GM12892 (cell line): Measurements from ENCODE around the gene TMEM131.
A peak's percentile ranks its signal among the peaks of the same experiment; 100 is the strongest.
"Not testable (repeated sequence)": the region's sequence is repeated elsewhere in the genome, so short reads cannot be mapped to it uniquely, and the experiment has no call there.

Experiments used
- DNase-seq: peaks from one replicate; pipeline ENCODE4 v3.0.0; 2011; ENCODE audit not compliant: insufficient read length
- FAIRE-seq: peaks from 2 replicates; lab custom pipeline; 2011; peaks lifted over from hg19 to GRCh38; lab: Jason Lieb, UNC
- POLR2A ChIP-seq: IDR thresholded peaks from 2 replicates; pipeline ENCODE4 v1.6.1; 2011; ENCODE audit warnings: low read depth, low read length, control low read depth
- POLR2AphosphoS5 ChIP-seq: IDR thresholded peaks from 2 replicates; pipeline ENCODE4 v1.6.1; 2011; ENCODE audit warnings: low read depth, low read length, control low read depth
- TAF1 ChIP-seq: IDR thresholded peaks from 2 replicates; pipeline ENCODE4 v1.6.1; 2011; ENCODE audit warnings: low read depth, mild to moderate bottlenecking, control low read depth, low read length, borderline replicate concordance

TMEM131 gene

DNA sequence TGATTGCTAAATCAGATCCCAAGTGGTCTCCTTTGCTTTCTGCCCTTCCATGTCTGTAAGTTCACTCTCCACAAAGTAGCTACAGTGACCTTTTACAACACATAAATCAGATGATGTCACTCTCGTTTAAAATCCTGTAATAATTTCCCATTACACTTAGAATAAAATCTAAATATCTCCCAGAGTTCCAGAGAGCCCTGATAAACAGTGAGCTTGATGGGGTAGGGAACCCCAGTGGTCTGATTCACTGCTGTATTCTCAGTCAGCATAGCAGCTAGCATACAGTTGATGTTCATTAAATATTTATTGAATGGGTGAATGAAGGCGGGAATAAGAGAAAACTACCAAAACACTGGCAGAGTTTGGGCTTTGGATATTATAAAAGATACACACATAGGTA is 164.6 kb downstream of the TMEM131 start:
- FAIRE-seq (no peak), DNase-seq (no peak)

DNA sequence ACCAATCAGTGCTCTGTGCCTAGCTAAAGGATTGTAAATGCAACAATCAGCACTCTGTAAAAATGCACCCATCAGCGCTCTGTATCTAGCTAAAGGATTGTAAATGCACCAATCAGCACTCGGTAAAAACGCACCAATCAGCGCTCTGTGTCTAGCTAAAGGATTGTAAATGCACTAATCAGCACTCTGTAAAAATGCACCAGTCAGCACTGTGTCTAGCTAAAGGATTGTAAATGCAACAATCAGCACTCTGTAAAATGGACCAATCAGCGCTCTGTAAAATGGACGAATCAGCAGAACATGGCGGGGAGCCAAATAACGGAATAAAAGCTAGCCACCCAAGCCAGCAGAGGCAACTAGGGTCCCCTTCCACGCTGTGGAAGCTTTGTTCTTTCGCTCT is 166.5 kb downstream of the TMEM131 start:
- FAIRE-seq, DNase-seq: not testable (repeated sequence)

More for the DNA sequence above, 164.6 kb downstream of the TMEM131 start:
- TF ChIP-seq TAF1 (no peak), POLR2AphosphoS5 (no peak), POLR2A (no peak)

DNA sequence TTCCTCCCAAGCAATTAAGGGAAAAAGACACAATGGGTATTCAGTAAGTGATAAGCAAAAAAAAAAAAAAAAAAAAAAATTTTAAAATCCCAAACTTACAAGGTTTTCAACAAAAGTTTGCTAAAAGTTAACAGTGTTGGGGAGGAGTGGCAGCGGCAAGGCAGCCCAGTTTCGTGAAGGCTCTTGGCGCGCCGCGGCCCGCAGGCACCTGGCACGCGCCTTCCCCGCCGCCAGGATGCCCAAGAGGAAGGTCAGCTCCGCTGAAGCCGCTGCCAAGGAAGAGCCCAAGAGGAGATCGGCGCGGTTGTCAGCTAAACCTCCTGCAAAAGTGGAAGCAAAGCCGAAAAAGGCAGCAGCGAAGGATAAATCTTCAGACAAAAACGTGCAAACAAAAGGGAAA is 168.7 kb downstream of the TMEM131 start:
- DNase-seq, FAIRE-seq: not testable (repeated sequence)

DNA sequence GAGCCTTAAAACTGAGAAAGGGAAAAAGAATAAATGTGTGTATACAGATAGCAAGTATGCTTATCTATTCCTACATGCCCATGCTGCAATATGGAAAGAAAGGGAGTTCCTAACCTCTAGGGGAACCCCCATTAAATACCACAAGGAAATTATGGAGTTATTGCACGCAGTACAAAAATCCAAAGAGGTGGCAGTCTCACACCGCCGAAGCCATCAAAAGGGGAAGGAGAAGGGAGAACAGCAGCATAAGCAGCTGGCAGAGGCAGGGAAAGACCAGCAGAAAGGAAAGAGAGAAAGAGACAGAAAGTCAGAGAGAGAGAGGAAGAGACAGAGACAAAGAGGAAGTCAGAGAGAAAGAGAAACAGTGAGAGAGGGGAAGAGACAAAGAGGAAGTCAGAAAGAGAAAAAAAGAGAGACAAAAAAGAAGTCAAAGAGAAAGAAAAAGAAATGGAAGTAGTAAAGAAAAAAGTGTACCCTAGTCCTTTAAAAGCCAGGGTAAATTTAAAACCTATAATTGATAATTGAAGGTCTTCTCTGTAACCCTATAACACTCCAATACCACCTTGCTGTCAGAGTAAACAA is 169.4 kb downstream of the TMEM131 start:
- DNase-seq, FAIRE-seq: not testable (repeated sequence)

DNA sequence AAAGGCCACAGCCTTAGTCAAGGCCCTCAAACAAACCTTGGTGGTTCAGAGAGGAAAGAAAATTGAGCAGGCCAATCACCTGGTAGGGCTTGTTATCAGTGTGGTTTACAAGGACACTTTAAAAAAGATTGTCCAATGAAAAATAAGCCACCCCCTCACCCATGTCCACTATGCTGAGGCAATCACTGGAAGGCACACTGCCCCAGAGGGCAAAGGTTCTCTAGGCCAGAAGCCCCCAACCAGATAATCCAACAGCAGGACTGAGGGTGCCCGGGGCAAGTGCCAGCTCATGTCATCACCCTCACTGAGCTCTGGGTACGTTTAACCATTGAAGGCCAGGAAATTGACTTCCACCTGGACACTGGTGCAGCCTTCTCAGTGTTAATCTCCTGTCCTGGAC is 171.7 kb downstream of the TMEM131 start:
- not testable (repeated sequence) for DNase-seq, FAIRE-seq

DNA sequence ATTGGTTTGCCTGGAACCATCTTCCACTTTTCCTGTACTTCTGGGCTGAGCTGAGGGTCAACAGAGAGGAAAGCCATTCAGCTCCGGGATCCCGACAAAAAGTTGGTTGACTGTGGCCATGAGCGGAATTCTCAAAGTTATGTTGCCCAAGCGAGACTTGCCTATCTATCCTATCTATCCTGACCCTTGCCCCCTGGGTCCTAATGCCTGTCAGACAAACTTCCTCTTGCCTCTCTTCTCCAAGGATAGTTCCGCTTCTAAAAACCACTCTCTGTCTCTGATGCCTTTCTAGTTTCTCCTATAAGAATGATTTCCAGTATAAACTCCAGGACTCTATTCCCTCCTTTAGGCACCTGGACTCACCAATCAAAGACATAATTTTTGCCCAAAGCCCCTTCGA is 173.9 kb downstream of the TMEM131 start:
- not testable (repeated sequence) for FAIRE-seq, DNase-seq

DNA sequence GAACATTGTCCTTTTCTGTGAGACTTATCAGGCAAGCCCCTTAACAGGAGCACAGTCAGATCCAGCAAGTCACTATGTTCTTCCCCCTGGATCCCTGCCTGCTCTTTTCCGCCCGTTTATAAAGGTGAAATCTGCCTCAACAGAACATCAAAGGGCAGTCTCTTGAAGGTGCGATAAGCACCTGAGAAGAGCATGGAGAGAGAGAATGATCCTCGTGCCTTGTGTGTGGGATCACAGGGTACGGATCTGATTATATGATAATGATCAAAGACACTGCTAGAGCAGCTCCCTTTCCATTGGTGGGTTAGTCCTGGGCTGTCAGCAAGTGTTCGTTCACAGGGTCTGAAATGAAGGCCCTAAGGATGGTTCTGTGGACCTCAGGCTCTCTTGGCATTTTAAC is 176.0 kb downstream of the TMEM131 start:
- TF ChIP-seq POLR2A, result no peak
- no peak for TF ChIP-seq POLR2AphosphoS5
- no peak for TF ChIP-seq TAF1
- DNase-seq (no peak), FAIRE-seq (no peak)

DNA sequence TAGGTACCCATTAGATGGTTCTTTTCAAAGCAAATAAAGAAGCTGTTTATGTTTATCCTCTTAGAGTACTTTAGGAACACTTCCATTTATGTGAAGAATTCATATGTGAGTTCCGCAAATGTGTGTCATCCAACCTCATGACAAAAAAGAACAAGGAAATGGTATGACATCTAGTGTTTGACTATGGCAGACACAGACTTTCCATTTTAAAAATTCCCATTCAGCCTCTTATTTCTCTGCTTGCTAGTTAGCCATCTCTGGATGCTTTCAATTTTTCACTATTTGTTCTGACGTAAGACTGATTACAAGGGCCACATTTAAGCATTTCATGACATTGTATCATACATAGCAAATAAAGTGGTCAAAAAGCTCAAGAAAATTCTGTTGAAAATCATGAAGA is 179.3 kb downstream of the TMEM131 start:
- TF ChIP-seq POLR2AphosphoS5 (no peak), TAF1 (no peak), POLR2A (no peak)
- FAIRE-seq, result no peak
- no peak for DNase-seq

DNA sequence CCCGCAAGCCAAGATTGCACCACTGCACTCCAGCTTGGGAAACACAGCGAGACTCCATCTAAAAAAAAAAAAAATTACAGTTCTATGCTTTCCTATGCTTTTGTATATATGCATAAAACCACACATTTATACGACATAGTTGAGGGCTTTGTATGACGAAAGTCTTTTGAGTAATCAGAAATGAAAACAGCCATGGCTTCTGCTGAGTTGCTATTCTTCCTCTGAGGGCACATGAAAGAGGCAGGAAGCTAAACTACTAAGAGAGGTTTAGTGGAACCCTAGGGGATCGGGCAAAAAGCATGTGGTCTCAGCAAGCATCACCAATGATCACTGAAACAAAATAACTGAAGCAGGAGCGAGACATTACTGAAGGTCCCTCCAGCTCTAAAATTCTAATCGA is 182.8 kb downstream of the TMEM131 start:
- FAIRE-seq (no peak), DNase-seq (no peak)
- TF ChIP-seq POLR2AphosphoS5 (no peak), POLR2A (no peak), TAF1 (no peak)

DNA sequence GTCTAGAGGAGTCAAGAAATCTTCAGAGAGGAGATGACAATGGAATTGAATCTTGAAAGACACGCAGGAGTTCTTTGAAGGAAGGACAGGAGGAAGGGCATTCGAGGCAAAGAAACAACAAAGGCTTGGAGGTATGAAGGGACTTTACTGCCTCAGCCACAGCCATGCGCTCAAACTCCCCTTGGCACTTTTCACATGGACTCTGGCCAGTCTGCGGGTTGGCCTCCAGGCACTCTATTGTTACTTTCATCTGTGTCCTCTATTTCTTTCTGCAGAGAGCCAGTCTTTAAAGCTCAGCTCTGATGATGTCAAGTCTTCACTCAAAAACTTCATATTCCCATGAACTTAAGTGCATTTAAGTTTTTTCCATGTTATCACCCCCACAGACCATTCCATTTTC is 186.9 kb downstream of the TMEM131 start:
- no peak for DNase-seq
- FAIRE-seq, result no peak
- TF ChIP-seq TAF1, result no peak
- no peak for TF ChIP-seq POLR2AphosphoS5
- no peak for TF ChIP-seq POLR2A

DNA sequence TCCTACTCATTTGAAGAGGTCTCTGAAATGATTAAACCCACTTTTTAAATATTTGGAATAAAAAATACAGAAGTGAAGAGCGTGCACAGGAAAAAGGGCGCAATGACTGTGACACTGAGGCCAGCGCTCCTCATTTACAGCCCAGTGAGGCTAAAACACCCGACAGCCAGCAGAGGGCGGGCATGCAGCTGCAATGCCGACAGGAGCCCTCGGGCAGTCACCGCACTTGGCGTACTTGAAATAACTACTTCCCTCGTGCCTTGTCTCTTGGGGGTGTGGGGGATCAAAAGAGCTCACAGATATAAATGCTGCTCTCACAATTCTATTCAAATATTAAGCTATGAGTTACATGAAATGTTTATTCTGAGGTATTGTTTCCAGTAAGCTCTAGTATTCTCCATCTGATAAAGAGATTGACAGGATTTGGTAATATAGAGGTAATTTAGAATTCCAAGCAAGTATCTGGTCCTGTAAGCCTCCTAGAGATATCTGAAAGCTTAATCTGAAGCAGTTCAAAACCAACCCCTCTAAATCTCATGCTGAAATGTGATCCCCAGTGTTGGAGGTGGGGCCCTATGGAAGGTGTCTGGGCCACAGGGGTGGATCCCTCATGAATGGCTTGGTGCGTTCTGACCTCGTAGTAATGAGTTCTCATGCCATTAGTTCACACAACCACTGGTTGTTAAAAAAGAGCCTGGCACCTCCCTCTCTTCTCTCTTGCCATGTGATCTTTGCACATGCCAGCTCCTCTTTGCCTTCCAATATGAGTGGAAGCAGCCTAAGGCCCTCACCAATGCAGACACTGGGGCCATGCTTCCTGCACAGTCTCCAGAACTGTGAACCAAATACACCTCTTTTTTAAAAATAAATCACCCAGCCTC is 188.8 kb downstream of the TMEM131 start:
- TF ChIP-seq POLR2A, result no peak
- TF ChIP-seq POLR2AphosphoS5, result no peak
- TF ChIP-seq TAF1, result no peak
- FAIRE-seq (peak; percentile 90), DNase-seq (peak; percentile 25)

DNA sequence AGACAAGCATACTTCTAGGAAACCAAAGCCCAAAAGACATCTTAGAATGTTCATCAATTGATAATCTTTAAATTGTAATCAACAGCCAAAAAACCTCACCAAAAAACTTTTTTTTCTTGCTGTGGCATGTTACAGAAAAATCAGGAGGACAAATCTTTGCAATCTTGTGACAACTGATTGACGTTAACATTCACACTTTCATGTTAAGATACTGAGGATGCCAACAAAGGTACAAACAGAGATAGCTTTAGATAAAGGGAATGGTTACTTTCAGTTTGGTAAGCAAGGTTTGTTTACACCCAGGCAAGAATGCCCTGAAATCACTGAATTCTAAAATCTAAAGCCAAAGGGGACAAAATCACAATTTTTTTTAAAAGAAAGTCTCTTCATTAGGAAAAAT is 190.0 kb downstream of the TMEM131 start:
- FAIRE-seq, result no peak
- no peak for DNase-seq
- TF ChIP-seq POLR2A, result no peak
- TF ChIP-seq TAF1, result no peak
- TF ChIP-seq POLR2AphosphoS5, result no peak

DNA sequence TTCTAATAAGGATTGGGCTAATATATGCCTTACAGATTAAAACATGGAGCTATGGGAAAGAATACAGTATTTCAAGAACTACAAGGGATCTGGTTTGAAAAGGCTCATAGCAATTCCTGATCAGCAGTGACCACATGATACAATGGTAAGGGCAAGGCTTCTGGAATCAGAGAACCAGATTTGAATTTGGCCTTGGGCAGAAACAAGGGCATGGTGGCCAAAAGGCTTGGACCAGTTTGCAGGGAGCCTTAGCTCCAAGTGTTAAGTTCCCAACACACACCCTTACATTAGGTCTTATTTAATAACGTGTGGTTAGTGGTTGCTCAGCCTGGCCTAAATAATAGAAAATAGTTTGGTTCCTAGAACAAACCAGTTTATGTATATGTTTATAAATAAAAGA is 194.7 kb downstream of the TMEM131 start:
- no peak for FAIRE-seq

More for the DNA sequence above, 194.7 kb downstream of the TMEM131 start:
- TF ChIP-seq TAF1 (no peak), POLR2A (no peak), POLR2AphosphoS5 (no peak)
- DNase-seq, result no peak
